ENCODE results near the gene RALGPS2. TPM values are rescaled to one million over a fixed set of nuclear protein-coding genes. Genes with fewer than 3 reads are reported as not detected.

Gene RALGPS2
- total RNA-seq, 1 experiment from 2014 or later: 38.0 TPM

- CTCF ChIA-PET: no interaction called here
- no peak for ATAC-seq
- TF ChIP-seq PRRX2 (CRISPR knock-in tag; IDR thresholded peaks at IDR 0.05) (no peak), ATF6 (CRISPR knock-in tag; IDR thresholded peaks at IDR 0.05) (no peak), SMAD3 (CRISPR knock-in tag; IDR thresholded peaks at IDR 0.05; ENCODE audit: borderline replicate concordance) (no peak), EMX1 (CRISPR knock-in tag; IDR thresholded peaks at IDR 0.05) (no peak), NR2C2 (CRISPR knock-in tag; IDR thresholded peaks at IDR 0.05) (no peak)
- Mint-ChIP-seq H3K4me1 (peaks cover 11% of the 10 kb centered on the region), H3K27ac (no peak overlapping the region), H3K9me3 (no peaks in the 10 kb centered on the region), H3K4me3 (no peak overlapping the region), H3K27me3 (ENCODE audit: low read depth) (no peaks in the 10 kb centered on the region), H3K36me3 (no peaks in the 10 kb centered on the region)
- POLR2A ChIA-PET: no interaction called here
- DNase-seq (ENCODE audit: low spot score): no peak
Observed at GRCh38 chr1:178716111-178716510, 8.9 kb upstream of the RALGPS2 start.

- H3K36me3 Mint-ChIP-seq: no peaks in the 10 kb centered on the region
- no peaks in the 10 kb centered on the region for H3K27me3 Mint-ChIP-seq (ENCODE audit: low read depth)
- no peak overlapping the region for H3K27ac Mint-ChIP-seq
- no peaks in the 10 kb centered on the region for H3K9me3 Mint-ChIP-seq
- ChIA-PET CTCF (no interaction called here), POLR2A (no interaction called here)
- no peak overlapping the region for H3K4me3 Mint-ChIP-seq
- ATAC-seq: no peak
- peaks cover 11% of the 10 kb centered on the region for H3K4me1 Mint-ChIP-seq
- DNase-seq (ENCODE audit: low spot score): no peak
- no peak for TF ChIP-seq ZNF232 (CRISPR knock-in tag; IDR thresholded peaks at IDR 0.05)
- TF ChIP-seq OVOL2 (CRISPR knock-in tag; IDR thresholded peaks at IDR 0.05; ENCODE audit: borderline replicate concordance): no peak
- no peak for TF ChIP-seq KAT7 (CRISPR knock-in tag; IDR thresholded peaks at IDR 0.05; ENCODE audit: borderline replicate concordance)
- no peak for TF ChIP-seq NR1H2 (CRISPR knock-in tag; IDR thresholded peaks at IDR 0.05)
- TF ChIP-seq ZNF532 (CRISPR knock-in tag; IDR thresholded peaks at IDR 0.05; ENCODE audit: borderline replicate concordance): no peak
- TF ChIP-seq ATF2 (CRISPR knock-in tag; IDR thresholded peaks at IDR 0.05; ENCODE audit: borderline replicate concordance, low read depth): no peak
- no peak for TF ChIP-seq GRHL2 (CRISPR knock-in tag; IDR thresholded peaks at IDR 0.05; ENCODE audit: insufficient replicate concordance, severe bottlenecking)
- no peak for TF ChIP-seq TCF7 (CRISPR knock-in tag; IDR thresholded peaks at IDR 0.05; ENCODE audit: low read depth)
- TF ChIP-seq USF2 (CRISPR knock-in tag; IDR thresholded peaks at IDR 0.05): no peak
- TF ChIP-seq ZNF416 (CRISPR knock-in tag; IDR thresholded peaks at IDR 0.05): no peak
- TF ChIP-seq PRDM15 (CRISPR knock-in tag; IDR thresholded peaks at IDR 0.05): no peak
- no peak for TF ChIP-seq ZNF512 (CRISPR knock-in tag; IDR thresholded peaks at IDR 0.05; ENCODE audit: borderline replicate concordance)
- TF ChIP-seq ZNF263 (CRISPR knock-in tag; IDR thresholded peaks at IDR 0.05; ENCODE audit: low read depth): no peak
- no peak for TF ChIP-seq FOXJ3 (CRISPR knock-in tag; IDR thresholded peaks at IDR 0.05; ENCODE audit: borderline replicate concordance)
- TF ChIP-seq IRF2 (CRISPR knock-in tag; IDR thresholded peaks at IDR 0.05; ENCODE audit: borderline replicate concordance, low read depth): no peak
- no peak for TF ChIP-seq E2F1 (CRISPR knock-in tag; IDR thresholded peaks at IDR 0.05)
Observed at GRCh38 chr1:178718520-178718919, 6.5 kb upstream of the RALGPS2 start.

Measured in WTC11 (cell line).